HepG2 (cell line): Measurements from ENCODE around the gene UNC119B. TPM values are rescaled to one million over a fixed set of nuclear protein-coding genes. Genes with fewer than 3 reads are reported as not detected.
A peak's percentile ranks its signal among the peaks of the same experiment; 100 is the strongest.

Experiments
- CBX1 ChIP-seq: IDR thresholded peaks from one replicate; pipeline ENCODE4 v1.6.1; 2016; ENCODE audit warnings: antibody characterized with exemption, low read depth
- ESRRA ChIP-seq: sonication (generic); formaldehyde crosslinking; IDR thresholded peaks from 2 replicates; pipeline ENCODE4 v1.5.1; 2020; ENCODE audit warnings: mild to moderate bottlenecking, low read depth, missing genetic modification reagents
- NCOA1 ChIP-seq: sonication (generic); formaldehyde crosslinking; IDR thresholded peaks from 2 replicates; pipeline ENCODE4 v1.9.0; 2021; ENCODE audit warnings: missing genetic modification reagents
- SRSF9 ChIP-seq: fragments of 200-400 bp; formaldehyde crosslinking; IDR thresholded peaks from 2 replicates; pipeline ENCODE4 v1.6.1; 2018; ENCODE audit warnings: borderline replicate concordance, mild to moderate bottlenecking, low read depth, low read length; ENCODE audit not compliant: insufficient read depth, poor library complexity, severe bottlenecking
- TMF1 ChIP-seq: sonication (generic); formaldehyde crosslinking; IDR thresholded peaks from 2 replicates; pipeline ENCODE4 v1.8.1; 2022; ENCODE audit warnings: low read depth, missing genetic modification reagents
- ZBTB20 ChIP-seq: sonication (generic); formaldehyde crosslinking; IDR thresholded peaks from 2 replicates; pipeline ENCODE4 v1.8.1; 2023; ENCODE audit warnings: missing genetic modification reagents, low read depth, mild to moderate bottlenecking, borderline replicate concordance
- ZNF234 ChIP-seq: sonication (generic); formaldehyde crosslinking; conservative IDR thresholded peaks from 2 replicates; pipeline ENCODE4 v1.5.1; 2020; ENCODE audit warnings: mild to moderate bottlenecking, missing genetic modification reagents
- ZNF235 ChIP-seq: sonication (generic); formaldehyde crosslinking; IDR thresholded peaks from 2 replicates; pipeline ENCODE4 v1.8.1; 2023; ENCODE audit warnings: mild to moderate bottlenecking, missing genetic modification reagents, borderline replicate concordance
- ZNF558 ChIP-seq: sonication (generic); formaldehyde crosslinking; IDR thresholded peaks from 2 replicates; pipeline ENCODE4 v1.9.0; 2022; ENCODE audit warnings: mild to moderate bottlenecking, missing genetic modification reagents, borderline replicate concordance
- ZNF564 ChIP-seq: sonication (generic); formaldehyde crosslinking; IDR thresholded peaks from 2 replicates; pipeline ENCODE4 v1.8.1; 2023; ENCODE audit warnings: mild to moderate bottlenecking, missing genetic modification reagents
- polyA plus RNA-seq, 8 experiments: library from polyadenylated mRNA; depleted of rRNA in 3 of 8; stranded (reverse) in 7 of 8; unstranded in 1 of 8; fragments of >200 nt; fragmentation: Illumina TruSeq in 4 of 8; extraction: Trizol in 4 of 8; gene quantifications; 2 replicates each; pipeline versions ENCODE4 v1.2.1 to v1.2.3, GENCODE V29; 2011 to 2016; ENCODE audit warnings: low read depth in 4 of 8, missing spikeins in 1 of 8, mixed read lengths in 1 of 8; ENCODE audit not compliant: insufficient read depth in 1 of 8
- total RNA-seq, 5 experiments: library from RNA; depleted of rRNA; stranded (reverse); fragments of >200 nt; fragmentation: Illumina TruSeq; extraction: Trizol; gene quantifications; 2 replicates each; pipeline ENCODE4 v1.2.3, GENCODE V29; 2016; ENCODE audit warnings: low read depth in 1 of 5
- TF ChIP-seq, protein P1 (sequence below): sonication (generic); formaldehyde crosslinking; IDR thresholded peaks from 2 replicates; pipeline ENCODE4 v1.9.0; 2021; ENCODE audit warnings: mild to moderate bottlenecking, missing genetic modification reagents
- TF ChIP-seq, protein P2 (sequence below): sonication (generic); formaldehyde crosslinking; IDR thresholded peaks from 2 replicates; pipeline ENCODE4 v1.4.0; 2020; ENCODE audit warnings: missing genetic modification reagents

Gene UNC119B
- total and polyA plus RNA-seq, 2 of the 13 experiments (the other 11 are each of a cell fraction or from before 2014, with no cell fraction given) = 19.6 to 19.7 TPM

DNA sequence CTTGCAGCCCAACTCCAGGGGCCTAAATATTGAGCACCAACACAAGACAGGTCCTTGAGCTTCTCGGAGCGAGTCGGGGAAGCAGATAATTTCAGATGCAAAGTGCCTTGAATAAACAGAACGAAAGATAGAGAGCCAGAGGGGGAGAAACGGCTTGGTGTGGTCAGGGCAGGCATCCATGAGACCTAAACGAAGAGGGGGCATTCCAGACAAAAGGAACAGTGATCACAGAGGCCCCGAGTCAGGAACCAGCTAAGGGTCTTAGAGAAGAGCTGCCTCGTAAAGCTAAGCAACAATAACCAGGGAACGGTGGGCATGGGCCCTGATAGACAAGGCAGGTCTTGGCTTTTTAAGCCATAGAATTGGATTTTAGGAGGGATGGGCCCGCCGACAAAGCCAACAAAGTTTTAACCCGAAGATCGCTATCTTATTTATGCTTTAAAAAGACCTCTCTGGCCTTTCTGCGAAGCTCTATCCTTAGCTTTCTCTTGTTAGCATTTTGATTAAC is 14.9 kb downstream of the UNC119B start (continued):
- TF ChIP-seq, protein P1, sequence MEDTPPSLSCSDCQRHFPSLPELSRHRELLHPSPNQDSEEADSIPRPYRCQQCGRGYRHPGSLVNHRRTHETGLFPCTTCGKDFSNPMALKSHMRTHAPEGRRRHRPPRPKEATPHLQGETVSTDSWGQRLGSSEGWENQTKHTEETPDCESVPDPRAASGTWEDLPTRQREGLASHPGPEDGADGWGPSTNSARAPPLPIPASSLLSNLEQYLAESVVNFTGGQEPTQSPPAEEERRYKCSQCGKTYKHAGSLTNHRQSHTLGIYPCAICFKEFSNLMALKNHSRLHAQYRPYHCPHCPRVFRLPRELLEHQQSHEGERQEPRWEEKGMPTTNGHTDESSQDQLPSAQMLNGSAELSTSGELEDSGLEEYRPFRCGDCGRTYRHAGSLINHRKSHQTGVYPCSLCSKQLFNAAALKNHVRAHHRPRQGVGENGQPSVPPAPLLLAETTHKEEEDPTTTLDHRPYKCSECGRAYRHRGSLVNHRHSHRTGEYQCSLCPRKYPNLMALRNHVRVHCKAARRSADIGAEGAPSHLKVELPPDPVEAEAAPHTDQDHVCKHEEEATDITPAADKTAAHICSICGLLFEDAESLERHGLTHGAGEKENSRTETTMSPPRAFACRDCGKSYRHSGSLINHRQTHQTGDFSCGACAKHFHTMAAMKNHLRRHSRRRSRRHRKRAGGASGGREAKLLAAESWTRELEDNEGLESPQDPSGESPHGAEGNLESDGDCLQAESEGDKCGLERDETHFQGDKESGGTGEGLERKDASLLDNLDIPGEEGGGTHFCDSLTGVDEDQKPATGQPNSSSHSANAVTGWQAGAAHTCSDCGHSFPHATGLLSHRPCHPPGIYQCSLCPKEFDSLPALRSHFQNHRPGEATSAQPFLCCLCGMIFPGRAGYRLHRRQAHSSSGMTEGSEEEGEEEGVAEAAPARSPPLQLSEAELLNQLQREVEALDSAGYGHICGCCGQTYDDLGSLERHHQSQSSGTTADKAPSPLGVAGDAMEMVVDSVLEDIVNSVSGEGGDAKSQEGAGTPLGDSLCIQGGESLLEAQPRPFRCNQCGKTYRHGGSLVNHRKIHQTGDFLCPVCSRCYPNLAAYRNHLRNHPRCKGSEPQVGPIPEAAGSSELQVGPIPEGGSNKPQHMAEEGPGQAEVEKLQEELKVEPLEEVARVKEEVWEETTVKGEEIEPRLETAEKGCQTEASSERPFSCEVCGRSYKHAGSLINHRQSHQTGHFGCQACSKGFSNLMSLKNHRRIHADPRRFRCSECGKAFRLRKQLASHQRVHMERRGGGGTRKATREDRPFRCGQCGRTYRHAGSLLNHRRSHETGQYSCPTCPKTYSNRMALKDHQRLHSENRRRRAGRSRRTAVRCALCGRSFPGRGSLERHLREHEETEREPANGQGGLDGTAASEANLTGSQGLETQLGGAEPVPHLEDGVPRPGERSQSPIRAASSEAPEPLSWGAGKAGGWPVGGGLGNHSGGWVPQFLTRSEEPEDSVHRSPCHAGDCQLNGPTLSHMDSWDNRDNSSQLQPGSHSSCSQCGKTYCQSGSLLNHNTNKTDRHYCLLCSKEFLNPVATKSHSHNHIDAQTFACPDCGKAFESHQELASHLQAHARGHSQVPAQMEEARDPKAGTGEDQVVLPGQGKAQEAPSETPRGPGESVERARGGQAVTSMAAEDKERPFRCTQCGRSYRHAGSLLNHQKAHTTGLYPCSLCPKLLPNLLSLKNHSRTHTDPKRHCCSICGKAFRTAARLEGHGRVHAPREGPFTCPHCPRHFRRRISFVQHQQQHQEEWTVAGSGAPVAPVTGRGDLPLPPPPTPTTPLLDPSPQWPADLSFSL (CRISPR knock-in tag) = no peak
- TF ChIP-seq ZNF564 (CRISPR knock-in tag) (no peak), ZNF558 (CRISPR knock-in tag) (0 out of 2 replicates have a peak, but pooled peaks have one; percentile 34), ESRRA (0 out of 2 replicates have a peak, but pooled peaks have one; percentile 8), ZNF234 (CRISPR knock-in tag) (no peak), SRSF9 (no peak), ZBTB20 (no peak), TMF1 (CRISPR knock-in tag) (no peak), ZNF235 (CRISPR knock-in tag) (peak; percentile 7; the same call in 1 of the 2 replicates), CBX1 (no peak), NCOA1 (CRISPR knock-in tag) (0 out of 2 replicates have a peak, but pooled peaks have one; percentile 9)
- TF ChIP-seq, protein P2, sequence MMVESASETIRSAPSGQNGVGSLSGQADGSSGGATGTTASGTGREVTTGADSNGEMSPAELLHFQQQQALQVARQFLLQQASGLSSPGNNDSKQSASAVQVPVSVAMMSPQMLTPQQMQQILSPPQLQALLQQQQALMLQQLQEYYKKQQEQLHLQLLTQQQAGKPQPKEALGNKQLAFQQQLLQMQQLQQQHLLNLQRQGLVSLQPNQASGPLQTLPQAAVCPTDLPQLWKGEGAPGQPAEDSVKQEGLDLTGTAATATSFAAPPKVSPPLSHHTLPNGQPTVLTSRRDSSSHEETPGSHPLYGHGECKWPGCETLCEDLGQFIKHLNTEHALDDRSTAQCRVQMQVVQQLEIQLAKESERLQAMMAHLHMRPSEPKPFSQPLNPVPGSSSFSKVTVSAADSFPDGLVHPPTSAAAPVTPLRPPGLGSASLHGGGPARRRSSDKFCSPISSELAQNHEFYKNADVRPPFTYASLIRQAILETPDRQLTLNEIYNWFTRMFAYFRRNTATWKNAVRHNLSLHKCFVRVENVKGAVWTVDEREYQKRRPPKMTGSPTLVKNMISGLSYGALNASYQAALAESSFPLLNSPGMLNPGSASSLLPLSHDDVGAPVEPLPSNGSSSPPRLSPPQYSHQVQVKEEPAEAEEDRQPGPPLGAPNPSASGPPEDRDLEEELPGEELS (CRISPR knock-in tag) = no peak
